ENCODE measurements around the gene SLC25A34. TPM values are rescaled to one million over a fixed set of nuclear protein-coding genes. Genes with fewer than 3 reads are reported as not detected.

SLC25A34 gene
- total RNA-seq, 1 donor from 2014 or later, result 3.3 TPM

- Mint-ChIP-seq H3K9me3 (no peaks in the 10 kb centered on the region), H3K27me3 (ENCODE audit: low read depth) (peaks cover 11% of the 10 kb centered on the region), H3K36me3 (ENCODE audit: low read depth) (no peaks in the 10 kb centered on the region), H3K27ac (ENCODE audit: unreplicated experiment) (no peak overlapping the region), H3K4me3 (no peak overlapping the region), H3K4me1 (peaks cover 17% of the 10 kb centered on the region)
- no peak for TF ChIP-seq CTCF (conservative IDR thresholded peaks at IDR 0.05)
- no peak for DNase-seq (ENCODE audit: low read depth, low spot score)
Observed at GRCh38 chr1:15751717-15752116, 15.7 kb downstream of the SLC25A34 start.

GRCh38 chr1:15753776-15754175 lies 17.7 kb downstream of the SLC25A34 start:
- DNase-seq (ENCODE audit: low read depth, low spot score), result no peak
- TF ChIP-seq CTCF (conservative IDR thresholded peaks at IDR 0.05), result no peak
- no peak overlapping the region for H3K27ac Mint-ChIP-seq (ENCODE audit: unreplicated experiment)

GRCh38 chr1:15755021-15755645 lies 19.1 kb downstream of the SLC25A34 start:
- no peak for DNase-seq (ENCODE audit: low read depth, low spot score)
- Mint-ChIP-seq H3K9me3 (no peaks in the 10 kb centered on the region), H3K4me3 (peak overlapping the region; percentile 64), H3K4me1 (peaks cover 24% of the 10 kb centered on the region), H3K27me3 (ENCODE audit: low read depth) (peaks cover 33% of the 10 kb centered on the region), H3K27ac (ENCODE audit: unreplicated experiment) (no peak overlapping the region), H3K36me3 (ENCODE audit: low read depth) (no peaks in the 10 kb centered on the region)
- no peak for TF ChIP-seq CTCF (conservative IDR thresholded peaks at IDR 0.05)

More at GRCh38 chr1:15753776-15754175, 17.7 kb downstream of the SLC25A34 start:
- Mint-ChIP-seq H3K4me1 (peaks cover 20% of the 10 kb centered on the region), H3K27me3 (ENCODE audit: low read depth) (peaks cover 25% of the 10 kb centered on the region), H3K36me3 (ENCODE audit: low read depth) (no peaks in the 10 kb centered on the region), H3K9me3 (no peaks in the 10 kb centered on the region), H3K4me3 (no peak overlapping the region)

- peak overlapping the region; percentile 64 for H3K4me3 Mint-ChIP-seq
Observed at GRCh38 chr1:15755646-15756040, 19.6 kb downstream of the SLC25A34 start.

GRCh38 chr1:15756143-15757015 lies 20.3 kb downstream of the SLC25A34 start:
- Mint-ChIP-seq H3K9me3 (no peaks in the 10 kb centered on the region), H3K36me3 (ENCODE audit: low read depth) (no peaks in the 10 kb centered on the region), H3K4me1 (peaks cover 33% of the 10 kb centered on the region), H3K27ac (ENCODE audit: unreplicated experiment) (no peak overlapping the region), H3K27me3 (ENCODE audit: low read depth) (peaks cover 45% of the 10 kb centered on the region), H3K4me3 (peak overlapping the region; percentile 67)
- TF ChIP-seq CTCF (conservative IDR thresholded peaks at IDR 0.05), result no peak
- no peak for DNase-seq (ENCODE audit: low read depth, low spot score)

More at GRCh38 chr1:15755646-15756040, 19.6 kb downstream of the SLC25A34 start:
- no peak for DNase-seq (ENCODE audit: low read depth, low spot score)
- Mint-ChIP-seq H3K4me1 (peaks cover 27% of the 10 kb centered on the region), H3K27me3 (ENCODE audit: low read depth) (peaks cover 38% of the 10 kb centered on the region), H3K36me3 (ENCODE audit: low read depth) (no peaks in the 10 kb centered on the region), H3K27ac (ENCODE audit: unreplicated experiment) (no peak overlapping the region), H3K9me3 (no peaks in the 10 kb centered on the region)
- TF ChIP-seq CTCF (conservative IDR thresholded peaks at IDR 0.05), result no peak

All from neural crest cell (in vitro differentiated cells).